HG03066 (cell line): ENCODE results near the gene UCKL1.
"Not testable (repeated sequence)": the region's sequence is repeated elsewhere in the genome, so short reads cannot be mapped to it uniquely, and the experiment has no call there.

Experiments
- ATAC-seq: cut with Tn5 transposase; IDR thresholded peaks from one replicate; pipeline ENCODE4 v1.9.1; 2021; ENCODE audit warnings: low read depth; ENCODE audit not compliant: unreplicated experiment

UCKL1 gene

DNA sequence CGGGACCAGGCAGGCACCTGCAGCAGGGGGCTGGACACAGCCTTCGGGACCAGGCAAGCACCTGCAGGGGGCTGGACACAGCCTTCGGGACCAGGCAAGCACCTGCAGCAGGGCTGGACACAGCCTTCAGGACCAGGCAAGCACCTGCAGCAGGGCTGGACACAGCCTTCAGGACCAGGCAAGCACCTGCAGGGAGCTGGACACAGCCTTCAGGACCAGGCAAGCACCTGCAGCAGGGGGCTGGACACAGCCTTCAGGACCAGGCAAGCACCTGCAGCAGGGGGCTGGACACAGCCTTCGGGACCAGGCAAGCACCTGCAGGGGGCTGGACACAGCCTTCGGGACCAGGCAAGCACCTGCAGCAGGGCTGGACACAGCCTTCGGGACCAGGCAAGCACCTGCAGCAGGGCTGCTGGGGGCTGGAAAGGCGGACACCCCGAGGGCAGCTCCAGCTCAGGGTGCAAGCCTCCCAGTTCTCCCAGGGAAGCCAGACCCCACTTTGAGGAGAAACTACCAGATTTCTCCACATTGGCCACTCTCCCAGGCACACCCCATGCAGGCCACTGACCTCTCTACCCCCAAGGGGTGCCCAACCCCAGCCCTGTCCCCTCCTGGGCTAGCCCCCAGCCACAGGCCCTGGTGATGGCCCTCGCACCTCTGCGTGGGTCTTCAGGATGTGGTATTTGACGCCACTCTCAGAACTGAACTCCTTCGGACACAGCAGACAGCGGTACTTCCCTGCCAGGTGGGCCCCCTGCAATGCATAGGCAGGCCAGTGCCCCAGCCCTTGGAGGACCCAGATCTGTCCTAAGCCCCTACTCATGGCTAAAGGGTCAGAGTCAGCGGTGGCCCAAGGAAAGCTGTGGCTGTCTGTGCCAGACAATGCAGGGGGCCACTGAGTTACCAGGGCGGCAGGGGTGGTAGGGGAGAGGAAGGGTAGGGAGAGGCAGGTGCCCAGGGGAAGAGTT is 4.7 kb upstream of the UCKL1 start:
- ATAC-seq, result not testable (repeated sequence)

DNA sequence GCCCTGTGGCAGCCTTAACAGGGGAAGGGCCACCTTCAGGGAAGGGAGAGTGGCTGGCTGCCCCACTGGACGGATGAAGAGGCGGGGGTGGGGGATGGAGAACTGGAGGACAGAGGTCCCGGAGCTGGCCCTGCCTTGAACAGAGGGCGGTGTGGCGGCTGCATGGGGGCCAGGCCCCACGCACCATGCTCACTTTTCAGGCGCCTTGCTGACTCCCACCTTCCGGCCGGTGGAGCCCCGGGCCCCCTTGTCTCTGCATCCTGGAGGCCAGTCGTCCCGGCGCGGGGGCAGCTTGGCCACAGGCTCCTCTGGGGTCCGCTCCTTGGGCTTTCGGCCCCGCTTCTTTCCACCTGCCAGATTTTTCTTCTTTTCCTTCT is 3.5 kb upstream of the UCKL1 start:
- ATAC-seq, result no peak

DNA sequence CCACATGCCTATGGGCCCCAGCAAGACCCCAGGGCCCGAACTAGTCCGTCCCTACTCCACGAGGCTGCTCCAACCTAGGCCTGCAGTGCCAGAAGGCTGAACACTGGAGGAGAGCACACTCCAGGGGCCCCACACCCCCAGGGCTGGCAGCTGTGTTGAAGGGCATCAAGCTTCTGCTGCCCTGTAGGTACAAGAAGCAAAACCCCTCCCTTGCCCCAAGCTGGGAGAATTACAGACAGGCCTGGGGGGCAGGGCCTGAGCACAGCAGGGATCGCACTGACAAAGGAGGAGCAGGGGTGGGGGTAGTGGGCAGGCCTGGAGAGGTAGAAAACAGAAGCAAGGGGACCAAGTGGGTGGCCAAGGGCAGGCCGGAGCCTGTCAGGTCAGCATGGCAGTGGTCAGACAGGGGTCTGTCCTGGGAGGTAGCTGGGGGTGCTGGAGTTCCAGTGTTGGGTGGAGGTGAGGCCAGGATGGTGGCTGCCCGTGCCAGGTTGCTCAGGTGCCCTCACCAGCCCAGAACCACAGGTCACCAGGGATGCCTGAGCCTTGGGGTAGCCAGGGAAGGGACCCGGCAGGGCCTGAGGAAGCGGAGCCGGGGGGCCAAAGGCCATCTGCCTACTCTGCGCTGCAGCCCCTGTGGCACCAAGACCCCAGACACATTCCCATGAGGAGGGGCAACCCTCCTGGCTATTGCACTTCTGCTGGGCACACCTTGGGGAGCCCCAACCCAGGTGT is 2.9 kb upstream of the UCKL1 start:
- ATAC-seq, result no peak

DNA sequence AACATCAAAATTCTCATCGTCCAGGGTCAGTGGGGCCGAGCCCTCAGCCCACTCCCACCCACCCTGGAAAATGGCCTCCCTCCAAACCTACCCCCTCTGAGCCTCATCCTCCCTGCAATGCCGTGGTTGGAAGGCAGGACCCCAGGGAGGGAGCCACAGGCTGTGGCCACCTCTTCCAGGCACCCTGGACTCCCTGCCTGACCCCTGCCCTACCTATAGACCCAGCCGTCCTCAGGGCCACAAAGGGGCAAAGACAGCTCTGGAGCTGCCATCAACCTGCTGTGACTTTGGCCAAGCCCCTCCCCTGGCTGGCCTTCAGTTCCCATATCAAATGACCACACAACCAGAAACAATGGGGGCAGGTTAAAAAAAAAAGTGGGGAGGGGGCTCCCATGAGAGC is 2.3 kb upstream of the UCKL1 start:
- ATAC-seq, result no peak

DNA sequence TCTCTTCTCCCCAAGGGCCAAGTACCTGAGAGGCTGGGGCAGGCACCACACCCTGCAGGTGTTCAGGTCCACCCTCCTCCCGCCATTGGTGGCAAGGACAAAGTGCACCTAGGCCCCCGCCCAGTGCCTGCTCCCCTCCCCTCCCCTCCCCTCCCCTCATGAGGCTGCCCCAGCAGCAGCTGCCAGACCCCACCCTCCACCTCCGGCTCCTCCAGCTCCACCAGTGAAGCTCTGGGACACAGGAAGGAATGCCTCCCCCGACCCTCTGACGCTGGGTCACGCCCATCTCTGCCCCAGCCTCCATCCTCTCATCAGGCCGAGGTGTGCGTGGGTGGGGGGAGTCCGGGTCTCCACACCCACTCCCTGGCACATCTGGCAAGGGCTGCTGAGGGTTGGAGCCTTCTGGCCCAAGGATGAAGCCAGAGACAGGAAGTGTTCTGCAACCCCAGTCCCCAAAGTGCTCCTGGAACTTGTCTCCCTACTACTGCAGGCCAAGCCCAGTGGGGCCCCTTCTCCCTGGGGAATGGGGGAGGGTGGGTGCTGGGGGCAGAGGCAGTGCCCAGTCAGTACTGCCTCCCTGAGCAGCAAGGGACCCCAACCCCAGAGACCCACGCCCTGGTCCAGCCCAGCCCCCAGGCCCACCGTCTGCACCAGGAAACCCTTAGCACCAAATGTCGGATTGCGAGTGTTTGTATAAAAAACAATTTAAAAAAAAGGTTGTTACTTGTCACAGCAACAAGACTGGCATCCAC is 1.6 kb upstream of the UCKL1 start:
- ATAC-seq, result no peak

DNA sequence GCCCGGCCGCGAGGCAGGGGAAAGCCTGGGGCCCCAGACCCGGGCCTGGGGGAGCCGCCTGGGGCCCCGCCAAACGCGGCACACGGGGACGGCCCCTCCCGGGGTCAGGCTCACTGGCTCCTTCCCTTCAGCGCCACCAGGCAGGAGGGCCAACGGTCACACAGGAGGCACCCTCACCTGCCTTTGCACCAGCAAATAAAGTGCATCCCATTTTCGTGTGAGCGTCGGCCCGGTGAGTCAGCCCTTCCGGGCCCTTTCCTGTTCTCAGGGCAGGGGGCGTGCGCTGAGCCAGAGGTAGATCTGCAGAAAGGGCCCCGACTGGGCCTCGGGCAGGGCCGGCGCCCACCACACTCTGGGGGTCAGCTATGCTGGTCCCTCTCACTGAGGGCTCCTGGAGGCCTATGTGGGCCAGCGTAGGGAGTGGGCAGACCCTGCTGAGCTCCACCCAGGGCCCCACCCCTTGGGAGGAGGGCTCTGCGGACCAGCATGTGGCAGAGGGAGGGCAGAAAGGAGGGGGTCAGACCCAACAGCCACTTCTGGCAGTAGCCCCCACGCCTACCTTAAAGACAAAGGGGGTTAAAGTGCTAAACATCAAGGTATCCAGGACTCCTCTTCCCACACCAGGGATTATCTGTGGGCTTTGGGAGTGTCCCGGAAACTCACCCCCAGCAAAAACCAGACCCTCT is 931 bp upstream of the UCKL1 start:
- no peak for ATAC-seq

DNA sequence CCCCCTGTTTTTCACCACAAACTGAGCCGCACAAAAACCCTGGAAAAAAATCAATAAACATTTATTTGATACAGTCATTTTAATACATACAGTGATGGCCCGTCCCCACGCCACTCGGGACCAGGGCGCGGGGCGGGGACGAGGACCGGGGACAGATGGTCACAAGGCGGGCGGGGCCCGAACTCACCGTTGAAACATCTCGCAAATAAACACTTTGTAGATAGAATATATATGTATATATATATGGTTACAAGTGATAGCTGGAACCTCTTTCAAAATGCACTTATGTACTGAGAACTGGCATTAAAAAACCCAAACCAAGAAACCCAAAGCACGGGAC is 418 bp upstream of the UCKL1 start:
- no peak for ATAC-seq

DNA sequence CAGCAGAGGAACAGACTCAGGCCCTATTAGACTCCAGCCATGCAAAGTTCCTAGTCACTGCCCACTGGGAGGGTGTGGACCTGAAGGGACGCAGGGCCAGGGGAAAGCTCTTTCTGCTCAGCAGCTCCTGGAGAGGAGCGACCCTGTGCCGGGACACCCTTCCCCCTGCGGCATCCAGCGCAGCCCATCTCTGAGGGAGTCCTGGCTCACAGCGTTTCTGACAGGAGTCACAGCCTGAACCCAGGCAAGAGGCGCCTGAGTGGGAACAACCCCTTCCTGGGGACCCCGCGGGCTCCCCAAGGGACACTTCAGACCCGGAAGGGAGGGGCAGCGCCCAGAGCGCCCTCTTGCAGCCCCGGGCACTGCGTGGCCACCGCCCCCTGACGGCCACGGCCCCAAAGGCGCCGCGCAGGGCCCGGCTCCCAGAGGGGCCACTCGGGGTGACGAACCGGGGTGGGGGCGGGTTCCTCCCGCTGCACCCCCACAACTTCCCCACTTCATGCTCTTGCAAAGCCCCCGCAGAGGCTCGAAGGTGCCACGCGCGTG is 862 bp downstream of the UCKL1 start:
- ATAC-seq, result no peak

DNA sequence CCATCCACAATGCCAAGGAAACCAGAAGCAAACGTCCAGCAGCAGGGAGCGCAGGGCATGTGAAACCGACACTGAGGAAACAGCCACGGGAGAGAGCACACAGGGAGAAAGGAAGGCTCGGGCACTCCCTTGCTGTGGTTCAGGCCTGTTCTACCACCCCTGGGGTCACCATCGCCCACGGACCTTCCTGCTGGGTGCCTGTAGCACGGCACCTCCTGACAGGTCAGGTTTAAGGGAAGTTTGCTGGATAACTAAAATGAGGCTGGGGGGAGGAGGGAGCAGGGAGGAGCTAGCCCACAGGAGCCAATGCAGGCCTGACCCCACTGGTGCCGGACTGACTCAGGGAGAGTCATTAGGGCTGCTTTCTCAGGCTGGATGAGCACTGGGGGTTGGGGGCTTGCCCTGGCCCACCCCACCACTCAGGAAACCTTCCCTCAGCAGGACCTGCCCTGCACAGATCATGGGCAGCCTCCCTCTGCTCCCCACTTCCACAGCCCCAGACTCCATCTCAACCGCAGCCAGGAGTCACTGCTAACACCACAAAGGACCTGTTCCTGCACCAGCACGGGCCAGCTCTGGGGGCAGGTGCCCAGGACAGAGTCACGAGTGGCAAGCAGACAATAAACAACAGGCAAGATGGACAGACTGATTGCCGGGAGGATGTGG is 2.3 kb downstream of the UCKL1 start:
- ATAC-seq, result no peak

DNA sequence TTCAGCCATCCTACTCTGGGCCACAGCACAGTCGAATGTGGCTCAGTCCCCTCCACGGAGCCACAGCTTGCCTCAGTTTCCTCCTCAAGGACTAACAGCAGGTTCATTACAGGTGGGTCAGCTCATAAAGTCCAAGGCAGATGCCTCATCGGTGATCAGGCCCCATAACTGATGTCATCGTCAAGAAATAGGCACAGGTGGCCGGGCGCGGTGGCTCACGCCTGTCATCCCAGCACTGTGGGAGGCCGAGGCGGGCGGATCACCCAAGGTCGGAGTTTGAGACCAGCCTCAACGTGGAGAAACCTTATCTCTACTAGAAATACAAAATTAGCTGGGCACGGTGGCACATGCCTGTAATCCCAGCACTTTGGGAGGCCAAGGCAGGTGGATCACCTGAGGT is 3.4 kb downstream of the UCKL1 start:
- ATAC-seq, result no peak

DNA sequence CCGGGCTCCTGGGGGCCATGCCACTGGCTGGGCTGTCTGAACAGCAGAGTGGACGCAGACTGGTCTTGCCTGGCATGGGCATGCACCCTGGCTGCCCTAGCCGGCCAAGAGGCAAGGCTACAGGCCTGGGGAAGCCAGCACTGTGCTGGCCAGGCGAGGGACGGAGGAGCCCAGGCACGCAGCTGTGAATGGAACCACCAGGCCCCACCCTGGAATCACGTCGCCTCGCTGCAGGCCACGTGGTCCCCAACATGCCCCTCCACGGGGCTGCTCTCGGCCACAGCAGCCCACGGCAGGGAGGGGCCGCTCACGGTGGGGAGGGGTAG is 4.0 kb downstream of the UCKL1 start:
- ATAC-seq, result no peak

DNA sequence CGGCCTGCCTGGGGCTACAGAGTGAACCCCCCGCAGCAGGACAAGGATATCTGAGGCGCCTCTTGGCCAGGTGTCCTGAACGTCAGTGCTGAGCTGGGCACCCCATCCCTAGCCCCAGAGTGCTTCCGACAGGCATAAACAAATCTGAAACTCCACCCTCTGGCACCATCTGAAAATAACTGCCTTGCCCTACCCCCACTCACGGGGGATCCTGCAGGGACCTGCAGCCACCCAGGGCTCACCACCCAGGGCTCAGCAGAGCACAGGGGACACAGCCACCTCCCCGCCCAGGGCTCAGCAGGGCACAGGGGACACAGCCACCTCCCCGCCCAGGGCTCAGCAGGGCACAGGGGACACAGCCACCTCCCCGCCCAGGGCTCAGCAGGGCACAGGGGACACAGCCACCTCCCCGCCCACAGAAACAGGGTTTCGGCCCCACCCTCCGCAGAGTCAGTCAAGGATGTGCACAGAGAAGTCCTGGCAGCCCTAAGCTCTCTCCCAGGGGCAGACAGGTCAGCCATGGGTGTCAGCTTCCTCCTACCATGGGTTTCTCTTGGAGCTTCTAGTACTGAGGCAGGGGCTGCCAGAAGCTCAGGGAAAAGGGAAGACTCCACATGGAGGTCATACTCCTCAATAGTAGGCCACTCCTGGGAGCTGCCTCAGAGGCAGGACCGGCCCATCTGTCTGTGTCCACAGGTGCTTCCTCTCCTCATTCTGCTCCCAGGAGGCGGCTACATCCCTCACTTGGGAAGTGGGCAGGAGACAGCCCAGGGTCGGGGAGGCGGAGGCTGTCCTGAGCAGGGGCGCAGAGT is 4.6 kb downstream of the UCKL1 start:
- no peak for ATAC-seq

DNA sequence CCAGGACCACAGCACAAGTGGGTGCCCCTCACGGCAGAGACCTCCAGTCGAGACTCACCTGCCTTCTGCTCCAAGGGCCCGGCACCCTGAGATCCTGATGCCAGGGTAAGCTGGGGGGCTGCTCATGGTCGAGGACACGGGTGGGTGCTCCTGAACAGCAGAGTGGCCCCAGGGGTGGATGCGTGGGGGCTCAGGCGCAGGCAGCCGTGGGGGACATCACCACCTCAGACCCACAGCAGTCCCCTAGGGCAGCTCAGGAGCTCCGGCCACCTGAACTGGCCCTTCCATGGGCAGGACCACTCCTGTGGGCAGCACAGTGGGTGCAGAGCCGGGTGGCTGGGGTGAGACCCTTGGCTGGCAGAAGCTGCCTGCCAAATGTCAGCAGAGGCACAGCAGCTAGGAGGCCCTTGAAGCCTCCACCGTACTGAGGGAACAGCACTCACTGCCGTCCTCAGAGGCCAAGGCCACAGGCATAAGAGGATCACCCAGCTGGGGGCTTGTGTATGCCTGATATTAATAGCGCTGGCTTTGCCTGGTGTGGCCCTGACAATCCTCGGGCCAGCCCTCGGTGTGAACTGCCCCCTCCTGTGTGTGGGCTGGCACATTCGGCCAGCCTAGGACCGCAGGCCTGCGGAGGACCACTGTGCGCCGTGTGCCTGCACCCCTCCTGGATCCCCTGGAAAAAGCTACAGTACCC is 5.4 kb downstream of the UCKL1 start:
- ATAC-seq, result no peak

DNA sequence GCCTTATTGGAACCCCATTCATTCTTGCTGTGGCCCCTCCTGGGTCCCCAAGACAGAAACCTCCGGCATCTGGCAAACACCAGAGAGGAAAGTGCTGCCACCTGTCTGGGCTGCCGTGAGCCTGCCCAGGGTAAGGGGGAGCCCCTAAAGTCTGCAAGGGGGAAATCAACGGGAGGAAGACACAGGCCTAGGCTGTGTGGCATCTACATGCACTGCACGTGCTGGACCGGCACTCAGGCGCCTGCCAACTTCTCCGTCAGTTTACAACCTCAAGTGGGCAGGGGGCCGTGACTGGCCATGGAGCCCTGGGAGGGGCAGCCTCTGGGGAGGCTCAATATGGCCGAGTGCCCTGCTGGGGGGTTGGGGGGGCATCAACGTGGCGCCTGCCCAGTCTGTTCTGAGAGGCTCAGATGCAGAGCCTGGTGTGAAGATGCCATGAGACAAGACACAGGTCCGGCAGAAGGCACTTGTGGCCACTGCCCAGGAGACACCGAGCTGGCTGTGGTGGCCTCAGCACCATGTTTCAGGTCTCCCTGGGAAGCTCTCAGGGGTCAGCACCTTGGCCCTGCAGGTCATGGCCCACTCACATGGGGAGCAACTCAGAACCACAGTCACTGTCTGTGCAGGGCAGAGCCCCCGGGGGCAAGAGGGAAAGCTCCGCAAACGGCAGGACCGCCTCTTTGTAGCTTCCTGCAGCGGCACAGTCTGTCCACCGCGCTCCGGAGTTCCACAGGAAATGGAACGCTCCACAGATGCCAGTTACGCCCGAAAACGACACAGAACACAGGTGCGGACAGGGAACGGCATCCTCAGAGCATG is 8.4 kb downstream of the UCKL1 start:
- ATAC-seq, result no peak

DNA sequence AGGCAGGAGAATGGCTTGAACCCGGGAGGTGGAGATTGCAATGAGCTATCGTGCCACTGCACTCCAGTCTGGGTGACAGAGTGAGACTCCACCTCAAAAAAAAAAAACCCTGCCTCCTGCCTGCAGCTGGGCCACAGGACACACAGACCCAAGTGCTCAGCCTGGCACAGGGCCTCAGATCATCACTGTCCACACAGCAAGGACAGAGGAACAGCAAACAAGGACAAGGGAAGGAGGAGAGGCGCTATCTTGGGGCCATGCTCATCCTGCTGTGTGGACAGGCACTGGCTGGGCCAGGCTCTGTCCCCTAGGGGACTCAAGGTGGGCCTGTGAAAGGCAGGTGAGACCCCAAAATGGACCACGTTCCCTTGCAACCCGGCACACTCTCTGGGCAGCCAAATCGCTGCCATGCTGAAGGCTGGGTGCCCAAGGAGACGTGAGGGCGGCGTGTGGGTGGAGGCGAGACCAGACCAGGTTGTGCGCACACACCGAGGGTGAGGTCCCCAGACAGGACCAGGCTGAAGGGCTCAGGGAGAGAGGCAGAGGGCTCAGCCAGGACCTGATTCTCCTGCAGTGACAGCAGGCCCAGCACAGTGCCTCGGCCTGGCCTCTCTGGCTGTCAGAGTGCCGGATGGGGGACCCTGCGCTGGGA is 9.1 kb downstream of the UCKL1 start:
- ATAC-seq, result no peak

DNA sequence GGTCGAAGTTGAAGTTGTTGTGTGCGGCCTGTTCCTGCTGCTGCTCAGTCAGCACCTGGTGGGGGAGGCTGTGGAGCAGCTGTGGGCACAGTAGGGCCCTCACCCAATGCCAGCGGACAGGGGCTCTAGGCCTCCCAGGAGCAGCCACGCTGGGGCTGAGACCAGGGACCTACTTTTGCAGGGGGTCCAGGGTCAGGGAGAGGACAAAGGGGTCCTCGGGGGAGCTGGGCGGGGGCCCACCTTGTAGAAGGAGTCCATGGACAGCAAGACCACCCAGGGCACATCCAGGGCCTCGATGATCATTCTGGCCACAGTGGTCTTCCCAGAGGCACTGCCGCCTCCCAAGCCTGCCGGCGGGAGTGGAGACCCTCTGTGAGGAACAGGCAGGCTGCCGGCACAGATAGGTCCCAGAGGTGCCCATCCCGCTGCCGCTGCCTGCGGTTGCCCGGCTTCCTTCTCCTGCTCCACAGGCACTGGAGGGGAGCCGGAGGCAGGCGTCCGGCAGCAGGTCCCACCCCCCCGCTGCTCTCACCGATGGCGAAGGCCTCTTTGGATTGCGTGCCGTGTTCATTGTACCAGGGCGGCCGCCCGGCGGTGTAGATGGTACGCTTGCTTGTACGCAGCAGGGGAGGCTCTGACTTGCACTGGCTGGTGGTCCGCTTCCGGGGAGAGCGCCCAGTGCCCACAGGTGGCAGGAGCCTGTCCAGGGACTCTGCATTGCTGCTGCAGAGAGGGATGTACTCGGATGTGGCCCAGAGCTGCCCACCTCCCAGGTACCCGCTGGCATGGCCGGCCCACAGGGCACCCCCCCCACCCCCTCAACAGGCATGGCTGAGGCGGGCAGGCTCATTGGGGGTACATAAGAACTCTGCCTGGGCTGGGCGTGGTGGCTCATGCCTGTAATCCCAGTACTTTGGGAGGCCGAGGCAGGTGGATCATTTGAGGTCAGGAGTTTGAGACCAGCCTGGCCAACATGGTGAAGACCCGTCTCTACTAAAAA is 10.0 kb downstream of the UCKL1 start:
- ATAC-seq, result no peak
